ENCODE measurements around the gene ST6GALNAC1.
A peak's percentile ranks its signal among the peaks of the same experiment; 100 is the strongest.
"Not testable (repeated sequence)": the region's sequence is repeated elsewhere in the genome, so short reads cannot be mapped to it uniquely, and the experiment has no call there.

ST6GALNAC1 gene

DNA sequence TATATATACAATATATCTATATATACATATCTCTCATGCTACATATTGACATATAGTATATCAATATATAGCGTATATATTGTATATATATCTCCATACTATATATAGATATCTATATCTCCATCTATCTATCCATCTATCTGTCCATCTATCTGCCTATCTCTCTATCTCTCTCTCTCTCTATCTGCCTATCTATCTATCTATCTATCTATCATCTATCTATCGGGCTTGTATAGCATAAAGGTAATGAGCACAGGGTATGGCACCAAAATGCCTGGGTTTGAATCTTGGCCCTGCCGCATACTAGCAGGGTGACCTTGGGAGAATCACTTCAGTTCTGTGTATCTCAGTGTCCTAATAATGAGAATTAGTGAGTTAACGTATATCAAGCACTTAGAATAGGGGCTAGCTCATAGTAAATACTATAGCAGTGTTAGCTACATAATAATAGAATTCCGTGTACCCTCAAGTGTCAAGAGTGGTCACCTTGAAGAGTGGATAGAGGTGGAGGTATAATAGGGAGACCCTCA, 1.5 kb downstream of the ST6GALNAC1 start:
- no peak for DNase-seq (ENCODE audit: low spot score)

DNA sequence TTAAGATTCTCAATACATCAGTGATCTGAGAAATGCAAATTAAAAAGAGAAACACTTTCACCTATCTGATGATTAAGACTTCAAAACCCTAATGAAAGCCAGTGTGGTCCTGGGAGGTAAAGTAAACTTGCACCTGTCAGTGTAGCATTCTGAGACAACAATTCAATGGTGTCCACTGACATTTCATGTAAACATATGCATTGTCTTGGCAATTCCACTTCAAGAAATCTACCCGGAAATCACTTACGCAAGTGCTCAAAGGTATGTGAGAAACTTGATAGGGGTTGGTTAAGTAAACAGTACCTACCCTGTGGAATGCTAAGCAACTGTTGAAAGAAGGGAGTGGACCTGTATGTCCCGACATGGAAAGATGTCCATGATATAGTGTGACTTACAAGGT, 2.1 kb downstream of the ST6GALNAC1 start:
- peak; percentile 48 for DNase-seq (ENCODE audit: low spot score)

DNA sequence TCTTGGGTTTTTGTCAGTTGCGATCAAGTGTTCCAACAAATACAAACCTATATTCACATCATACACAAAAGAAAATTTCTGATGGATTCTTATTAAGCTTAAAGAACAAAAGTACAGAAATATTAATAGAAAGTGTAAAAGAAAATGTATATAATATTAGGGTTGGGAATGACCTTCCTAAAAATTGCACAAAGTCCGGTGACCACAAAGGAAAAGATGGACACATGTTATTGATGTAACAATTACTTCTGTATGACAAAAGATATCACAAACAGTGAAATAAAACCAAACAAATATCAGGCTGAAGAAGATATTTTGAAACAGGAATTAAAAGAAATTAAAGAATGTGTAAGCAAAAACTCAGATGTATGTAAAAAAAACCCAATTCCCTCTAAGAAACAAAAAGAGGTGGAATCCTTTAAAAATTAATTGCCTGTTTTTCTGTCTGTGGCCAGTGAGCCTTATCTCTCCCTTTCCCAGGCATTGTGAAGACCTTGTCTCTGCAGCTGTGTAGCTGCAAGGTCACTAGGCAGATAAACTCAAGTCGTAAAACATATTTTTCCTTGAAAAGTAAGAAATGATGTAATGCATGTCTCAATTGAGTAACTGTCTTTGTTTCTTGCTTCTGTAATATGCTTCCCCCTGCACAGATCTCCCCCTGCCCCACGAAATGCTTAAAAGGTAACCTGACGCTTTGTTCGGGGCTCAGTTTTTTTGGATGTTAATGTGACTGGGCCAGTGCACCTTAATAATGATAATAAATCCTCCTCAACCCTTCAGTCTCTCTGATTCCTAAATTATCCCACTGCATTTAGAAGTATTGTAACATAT, 2.8 kb downstream of the ST6GALNAC1 start:
- no peak for DNase-seq (ENCODE audit: low spot score)

DNA sequence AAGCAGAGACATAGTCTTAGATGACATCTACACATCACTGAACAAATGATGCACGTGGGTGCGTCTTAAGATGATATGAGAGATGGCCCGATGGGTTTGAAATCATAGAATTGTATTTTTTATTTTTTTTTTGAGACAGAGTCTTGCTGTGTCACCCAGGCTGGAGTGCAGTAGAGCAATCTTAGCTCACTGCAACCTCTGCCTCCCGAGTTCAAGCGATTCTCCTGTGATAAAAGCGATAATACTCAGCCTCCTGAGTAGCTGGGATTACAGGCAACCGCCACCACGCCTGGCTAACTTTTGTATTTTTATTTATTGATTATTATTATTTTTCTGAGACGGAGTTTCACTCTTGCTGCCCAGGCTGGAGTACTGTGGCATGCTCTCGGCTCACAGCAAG, 5.3 kb downstream of the ST6GALNAC1 start:
- DNase-seq (ENCODE audit: low spot score): no peak

DNA sequence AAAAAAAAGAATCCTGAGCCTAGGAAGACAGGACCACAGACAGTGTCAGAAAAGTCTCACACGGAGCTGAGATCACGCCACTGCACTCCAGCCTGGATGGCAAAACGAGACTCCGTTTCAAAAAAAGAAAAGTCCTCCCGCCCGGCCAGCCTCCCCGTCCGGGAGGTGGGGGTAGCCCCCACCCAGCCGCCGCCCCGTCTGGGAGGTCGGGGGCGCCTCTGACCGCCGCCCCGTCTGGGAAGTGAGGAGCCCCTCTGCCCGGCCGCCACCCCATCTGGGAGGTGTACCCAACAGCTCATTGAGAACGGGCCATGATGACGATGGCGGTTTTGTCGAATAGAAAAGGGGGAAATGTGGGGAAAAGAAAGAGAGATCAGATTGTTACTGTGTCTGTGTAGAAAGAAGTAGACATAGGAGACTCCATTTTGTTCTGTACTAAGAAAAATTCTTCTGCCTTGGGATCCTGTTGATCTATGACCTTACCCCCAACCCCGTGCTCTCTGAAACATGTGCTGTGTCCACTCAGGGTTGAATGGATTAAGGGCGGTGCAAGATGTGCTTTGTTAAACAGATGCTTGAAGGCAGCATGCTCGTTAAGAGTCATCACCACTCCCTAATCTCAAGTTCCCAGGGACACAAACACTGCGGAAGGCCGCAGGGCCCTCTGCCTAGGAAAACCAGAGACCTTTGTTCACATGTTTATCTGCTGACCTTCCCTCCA, 6.9 kb downstream of the ST6GALNAC1 start:
- DNase-seq (ENCODE audit: low spot score): not testable (repeated sequence)

DNA sequence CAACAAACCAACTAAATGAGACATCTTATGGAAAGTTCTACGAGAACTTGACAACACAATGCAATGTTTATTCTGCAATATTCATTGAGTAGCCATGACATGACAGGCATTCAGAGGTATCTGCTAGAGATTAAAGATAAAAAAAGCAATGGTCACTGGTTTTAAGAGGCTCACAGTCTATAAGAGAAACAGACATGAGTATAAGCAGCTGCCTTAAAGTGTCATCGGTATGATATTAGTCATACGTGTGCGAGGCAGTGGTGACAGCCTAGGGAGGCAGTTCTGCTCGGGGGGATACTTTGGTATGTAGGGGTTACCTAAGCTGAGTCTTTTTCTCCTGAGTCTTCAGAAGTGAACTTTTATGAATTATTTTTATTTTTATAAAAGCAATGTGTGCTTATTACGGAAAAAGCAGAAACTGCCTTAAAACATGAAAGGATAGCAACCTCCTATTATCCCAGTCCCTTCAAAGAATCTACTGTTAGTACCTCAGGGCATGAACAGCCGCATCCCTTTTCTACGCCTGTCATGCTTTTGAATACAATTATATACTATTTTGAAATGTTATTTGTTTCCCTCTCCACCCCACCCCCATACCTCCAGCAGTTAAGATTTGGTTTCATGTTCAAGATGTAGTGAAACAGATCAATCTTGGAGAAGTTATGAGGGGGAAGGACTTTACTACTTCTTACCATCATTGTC, 7.7 kb downstream of the ST6GALNAC1 start:
- DNase-seq (ENCODE audit: low spot score): no peak

DNA sequence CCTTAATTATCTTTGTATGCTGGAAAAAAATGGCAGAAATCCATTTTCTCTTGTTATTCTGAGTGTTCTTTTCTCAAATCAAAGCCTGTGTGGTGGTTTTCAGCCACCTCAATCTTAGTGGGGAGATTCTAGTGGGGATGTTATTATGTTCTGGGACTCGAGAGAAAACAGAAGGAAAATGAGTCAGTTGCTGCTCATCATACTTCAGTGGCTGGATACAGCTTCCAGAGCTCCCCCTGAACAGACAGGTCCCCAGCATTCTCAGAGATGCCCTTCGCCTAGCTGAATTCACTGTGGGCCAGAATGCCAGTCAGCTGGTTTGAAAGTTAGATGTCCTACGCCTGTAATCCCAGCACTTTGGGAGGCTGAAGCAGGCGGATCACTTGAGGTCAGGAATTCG, 8.5 kb downstream of the ST6GALNAC1 start:
- no peak for DNase-seq (ENCODE audit: low spot score)

DNA sequence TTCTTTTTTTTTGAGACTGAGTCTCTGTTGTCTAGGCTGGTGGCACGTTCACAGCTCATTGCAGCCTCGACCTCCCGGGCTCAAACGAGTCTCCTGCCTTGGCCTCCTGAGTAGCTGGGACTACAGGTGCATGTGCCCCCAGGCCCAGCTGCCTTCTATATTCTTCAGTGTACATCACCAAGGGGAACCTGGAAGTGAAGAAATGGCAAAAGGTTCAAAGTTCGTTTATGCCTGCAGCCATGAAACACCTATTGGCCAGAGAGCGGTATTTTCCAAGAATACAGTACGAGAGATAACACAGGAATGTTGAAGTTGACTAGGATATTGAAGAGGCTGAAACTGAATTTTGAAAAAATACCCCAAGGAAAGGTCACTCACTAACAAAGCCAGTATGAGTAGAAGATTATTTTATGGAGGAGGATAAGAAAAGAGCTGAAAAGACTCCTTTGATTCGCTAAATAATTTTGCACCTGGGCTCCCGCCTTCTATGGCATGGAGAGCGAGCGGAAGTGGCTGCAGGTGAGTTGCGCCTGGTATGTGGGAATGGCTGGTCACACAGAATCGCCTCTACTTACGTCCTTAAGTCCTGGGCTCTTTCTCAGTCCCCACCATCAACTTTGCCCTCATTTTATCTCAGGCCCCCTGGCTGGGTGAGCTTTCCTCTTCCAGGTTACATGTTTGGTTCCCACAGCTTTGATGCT, 9.8 kb downstream of the ST6GALNAC1 start:
- DNase-seq (ENCODE audit: low spot score): no peak

DNA sequence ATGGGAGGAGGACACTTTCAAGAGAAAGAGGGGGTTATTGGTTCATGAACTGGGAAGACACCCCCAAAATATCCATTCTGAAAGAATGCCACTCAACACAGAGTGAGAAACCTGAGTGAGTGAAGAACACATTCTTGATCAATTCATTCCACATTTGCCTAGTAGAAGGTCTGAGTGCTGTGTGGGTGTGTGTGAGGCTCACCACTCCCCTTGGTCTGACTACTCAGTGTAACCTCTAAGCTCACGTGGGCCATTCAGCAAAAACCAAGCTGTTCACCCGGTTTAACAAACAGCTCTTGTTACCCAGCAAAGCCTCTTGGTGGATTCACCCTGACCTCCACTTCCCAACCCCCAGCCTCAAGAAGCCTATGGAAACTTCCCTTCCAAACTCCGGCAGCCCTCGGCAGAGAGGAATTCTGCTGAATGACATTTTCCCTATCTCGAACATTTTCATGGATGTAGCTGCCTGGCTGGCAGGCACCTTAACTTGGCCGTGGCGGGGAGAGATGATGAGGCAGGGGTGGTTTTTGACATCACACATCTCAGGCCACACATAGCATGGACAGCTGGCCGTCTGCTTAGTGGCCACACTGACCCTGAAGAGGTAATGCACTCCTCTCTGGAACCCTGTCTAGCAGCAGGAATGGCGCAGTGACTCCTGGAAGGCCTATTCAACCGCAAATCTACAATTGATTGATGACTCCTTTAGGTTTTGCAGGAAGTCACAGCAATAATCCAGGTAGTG, 11.6 kb downstream of the ST6GALNAC1 start:
- DNase-seq (ENCODE audit: low spot score): no peak

DNA sequence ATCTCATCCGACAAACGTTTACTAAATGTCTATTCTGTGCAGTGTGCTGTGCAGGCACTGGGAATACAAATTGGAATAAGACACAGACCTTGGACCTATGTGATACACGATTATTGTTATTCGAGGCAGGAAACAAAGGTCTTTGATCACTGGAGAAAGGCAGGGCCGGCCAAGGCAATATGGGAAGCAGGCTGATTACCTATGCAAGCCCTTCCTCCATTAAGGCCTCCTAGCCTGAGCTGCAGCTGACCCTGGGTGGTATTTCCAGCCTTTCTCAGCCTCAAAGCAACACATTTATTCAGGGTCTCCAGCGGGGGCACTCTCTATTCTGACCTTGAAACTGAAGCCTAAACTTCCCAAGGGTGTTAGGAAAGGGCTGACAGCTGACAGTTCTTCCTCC, 13.4 kb downstream of the ST6GALNAC1 start:
- DNase-seq (ENCODE audit: low spot score): no peak

DNA sequence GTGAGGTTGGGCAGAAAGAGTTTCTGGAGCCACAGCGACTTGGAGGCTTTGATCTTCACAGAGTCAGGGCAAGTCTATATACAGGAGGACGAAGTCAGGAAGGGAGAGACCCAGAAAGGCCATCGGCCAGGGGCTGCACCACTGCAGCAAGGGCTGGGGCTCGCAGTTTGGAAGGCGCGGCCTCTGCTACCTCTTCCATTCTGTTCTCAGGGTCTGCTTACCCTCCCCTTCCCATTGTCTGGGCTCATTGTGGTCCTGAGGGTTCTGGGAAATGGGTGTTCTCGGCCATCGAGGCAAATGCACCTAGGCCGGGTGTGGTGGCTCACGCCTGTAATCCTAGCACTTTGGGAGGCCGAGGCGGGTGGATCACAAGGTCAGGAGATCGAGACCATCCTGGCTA, 16.0 kb downstream of the ST6GALNAC1 start:
- no peak for DNase-seq (ENCODE audit: low spot score)

DNA sequence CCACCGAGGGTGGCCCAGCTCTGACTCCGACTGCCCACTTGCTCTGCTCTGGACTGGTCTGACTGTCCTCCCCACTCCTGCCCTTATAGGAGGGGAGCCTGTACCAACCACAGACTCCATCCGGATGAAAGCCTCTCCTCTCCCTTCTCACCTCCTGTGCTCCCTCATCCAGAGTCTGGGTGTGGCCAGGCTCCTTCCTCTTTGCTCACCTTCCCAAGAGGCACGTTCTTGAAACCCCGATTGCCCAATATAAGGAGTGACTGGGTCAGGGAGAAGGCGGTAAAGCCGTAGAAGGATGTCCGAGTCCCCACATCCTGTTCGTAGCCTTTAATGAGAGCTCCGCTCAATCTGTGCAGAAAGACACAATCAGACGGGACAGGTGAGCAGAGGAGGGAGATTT, 17.1 kb downstream of the ST6GALNAC1 start:
- no peak for DNase-seq (ENCODE audit: low spot score)

DNA sequence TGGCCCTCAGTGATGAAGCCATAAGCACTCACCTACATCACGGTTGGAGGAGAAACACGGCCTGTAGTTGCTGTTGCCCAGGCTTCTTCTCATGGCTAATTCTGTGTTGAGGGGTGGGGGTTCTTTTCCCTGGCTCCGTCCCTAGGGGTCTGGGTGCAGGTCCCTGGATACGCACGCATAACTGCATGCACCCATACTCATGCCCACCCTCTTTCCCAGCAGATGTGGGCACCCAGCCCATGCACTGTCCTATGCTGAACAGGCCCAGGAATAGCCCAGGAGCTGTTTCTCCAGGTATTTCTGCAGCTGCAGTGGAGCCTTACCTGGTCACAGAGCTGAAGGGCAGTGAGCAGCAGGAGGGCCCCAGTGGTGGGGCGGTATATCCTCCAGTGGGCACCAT, 18.1 kb downstream of the ST6GALNAC1 start:
- DNase-seq (ENCODE audit: low spot score): no peak

DNA sequence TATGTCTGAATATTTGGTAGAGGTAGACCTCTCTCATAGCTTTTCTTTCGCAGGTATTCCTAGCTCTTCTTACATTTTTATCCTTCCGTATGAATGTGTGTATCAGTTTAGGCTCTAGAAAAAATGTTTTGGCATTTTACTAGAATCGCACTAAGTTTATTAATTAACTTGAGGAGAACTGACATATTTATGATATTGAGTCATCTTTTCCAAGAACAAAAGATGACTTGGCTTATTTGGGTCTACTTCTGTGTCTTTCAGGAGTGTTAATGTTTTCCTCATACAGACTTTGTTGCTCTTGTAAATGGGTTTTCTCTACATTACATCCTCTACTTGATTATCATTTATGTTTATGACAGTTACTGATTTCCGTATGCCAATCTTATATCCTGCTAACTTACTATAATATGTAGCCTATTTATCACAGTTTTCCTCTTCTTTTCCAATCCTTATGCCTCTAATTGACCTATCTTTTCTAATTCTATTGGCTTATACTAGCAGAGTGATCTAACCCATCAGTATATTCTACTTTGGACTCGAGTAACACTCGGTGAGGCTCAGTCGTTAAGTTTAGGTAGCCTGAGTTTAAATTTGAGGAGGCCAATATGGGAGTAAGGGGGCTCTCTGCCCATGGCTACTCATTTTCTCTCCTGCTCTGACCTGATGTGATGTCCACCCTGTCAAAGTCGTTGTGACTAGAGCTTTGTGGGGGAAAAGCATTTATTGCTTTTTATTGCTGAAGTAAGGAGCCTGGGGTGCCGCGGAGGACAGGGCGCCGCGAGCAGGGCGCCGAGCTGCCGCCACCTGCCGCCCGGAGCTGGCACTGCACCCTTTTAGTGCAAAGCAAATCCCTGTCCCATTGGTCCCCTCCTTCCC, 20.0 kb downstream of the ST6GALNAC1 start:
- DNase-seq (ENCODE audit: low spot score): peak; percentile 78

DNA sequence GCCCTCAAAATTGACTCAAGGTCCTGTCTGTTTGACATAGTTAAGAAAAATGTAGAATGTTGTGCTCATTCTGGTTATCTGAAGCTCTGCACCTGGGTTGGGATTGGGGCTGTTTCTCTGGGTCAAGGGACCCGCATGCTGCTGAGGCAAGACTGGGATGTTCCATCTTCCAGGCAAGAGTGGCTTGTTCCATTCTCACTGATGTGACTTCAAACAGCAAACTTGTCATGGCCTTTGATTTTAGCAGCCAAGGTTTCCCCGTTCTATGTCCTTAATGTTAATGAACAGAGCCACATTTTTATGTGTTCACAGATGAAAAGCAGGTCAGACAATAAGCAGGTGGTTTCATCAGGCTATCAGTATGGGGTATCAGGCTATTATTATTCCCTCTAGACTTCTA, 25.7 kb downstream of the ST6GALNAC1 start:
- no peak for DNase-seq (ENCODE audit: low spot score)

DNA sequence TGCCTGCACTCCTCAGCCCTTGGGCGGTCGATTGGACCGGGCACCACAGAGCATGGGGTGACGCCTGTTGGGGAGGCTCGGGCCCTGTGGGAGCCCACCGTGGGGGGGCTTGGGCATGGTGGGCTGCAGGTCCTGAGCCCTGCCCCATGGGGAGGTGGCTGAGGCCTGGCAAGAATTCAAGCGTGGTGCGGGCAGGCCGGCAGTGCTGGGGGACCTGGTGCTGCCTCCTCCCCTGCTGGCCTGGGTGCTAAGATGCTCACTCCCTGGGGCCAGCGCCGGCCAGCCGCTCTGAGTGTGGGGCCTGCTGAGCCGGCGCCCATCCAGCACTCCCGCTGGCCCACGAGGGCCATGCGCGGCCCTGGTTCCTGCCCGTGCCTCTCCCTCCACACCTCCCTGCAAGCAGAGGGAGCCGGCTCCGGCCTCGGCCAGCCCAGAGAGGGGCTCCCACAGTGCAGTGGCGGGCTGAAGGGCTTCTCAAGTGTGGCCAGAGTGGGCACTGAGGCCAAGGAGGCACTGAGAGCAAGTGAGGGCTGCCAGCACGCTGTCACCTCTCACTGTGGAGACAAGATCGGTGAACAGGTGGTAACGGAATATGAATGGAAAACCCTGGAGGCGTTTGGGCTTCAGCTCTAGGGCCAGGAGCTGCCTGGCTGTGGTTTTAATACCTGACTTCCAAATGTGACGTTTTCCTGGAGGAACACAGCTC, 28.5 kb downstream of the ST6GALNAC1 start:
- DNase-seq (ENCODE audit: low spot score): no peak

DNA sequence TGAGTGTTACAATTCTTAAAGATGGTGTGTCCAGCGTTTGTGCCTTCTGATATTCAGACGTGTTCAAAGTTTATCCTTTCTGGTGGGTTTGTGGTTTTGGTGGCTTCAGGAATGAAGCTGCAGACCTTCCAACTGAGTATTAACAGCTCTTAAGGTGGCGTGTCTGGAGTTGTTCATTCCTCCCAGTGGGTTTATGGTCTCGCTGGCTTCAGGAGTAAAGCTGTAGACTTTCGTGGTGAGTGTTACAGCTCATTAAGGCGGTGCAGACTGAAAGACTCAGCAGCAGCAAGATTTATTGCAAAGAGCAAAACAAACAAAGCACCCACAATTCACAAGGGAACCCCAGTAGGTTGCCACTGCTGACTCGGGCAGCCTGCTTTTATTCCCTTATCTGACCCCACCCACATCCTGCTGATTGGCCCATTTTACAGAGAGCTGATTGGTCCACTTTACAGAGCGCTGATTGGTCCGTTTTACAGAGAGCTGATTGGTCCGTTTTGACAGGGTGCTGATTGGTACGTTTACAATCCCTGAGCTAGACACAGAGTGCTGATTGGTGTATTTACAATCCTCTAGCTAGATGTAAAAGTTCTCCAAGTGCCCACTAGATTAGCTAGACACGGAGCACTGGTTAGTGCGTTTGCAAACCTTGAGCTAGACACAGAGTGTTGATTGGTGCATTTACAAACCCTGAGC, 29.3 kb downstream of the ST6GALNAC1 start:
- DNase-seq (ENCODE audit: low spot score): not testable (repeated sequence)

DNA sequence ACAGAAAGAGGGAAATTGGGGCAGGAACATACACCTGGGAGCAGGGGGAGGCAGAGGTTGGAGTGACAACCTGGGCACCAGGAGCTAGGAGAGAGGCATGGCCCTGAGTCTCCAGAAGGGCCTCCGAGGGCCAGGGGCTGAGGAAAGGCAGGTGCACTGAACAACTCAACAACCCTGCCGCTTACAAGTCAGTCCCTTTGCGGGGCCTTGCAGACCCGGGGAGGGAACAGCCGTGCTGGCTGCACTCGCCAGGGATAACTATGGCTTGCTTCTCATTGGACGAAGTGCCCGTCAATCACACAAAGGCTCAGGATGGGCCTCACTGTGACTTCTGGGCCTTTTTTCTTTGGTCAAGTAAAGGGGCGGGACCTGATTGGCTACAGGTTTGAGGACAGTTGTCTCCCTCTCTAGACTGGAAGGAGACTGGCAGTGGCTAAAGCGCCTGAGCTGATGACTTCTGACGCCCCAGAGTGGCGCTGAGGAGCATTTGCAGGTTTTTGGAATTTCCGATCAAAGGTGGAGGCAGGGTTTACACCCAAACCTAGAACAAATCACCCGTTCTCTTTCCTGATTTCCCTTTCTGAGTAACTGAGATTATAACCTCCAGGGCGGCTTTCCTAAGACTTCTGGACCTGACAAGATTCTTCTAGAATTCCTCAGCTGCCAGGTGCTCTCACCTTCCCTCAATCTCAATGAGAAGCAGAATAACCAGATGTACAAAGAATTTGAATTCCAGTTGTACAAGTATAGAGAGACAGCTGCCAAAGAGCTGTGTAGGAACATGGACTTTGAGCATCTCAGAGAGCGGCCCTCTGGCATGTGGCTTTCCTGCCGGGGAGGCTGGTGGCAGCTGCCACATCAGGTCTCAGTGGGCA, 30.3 kb downstream of the ST6GALNAC1 start:
- DNase-seq (ENCODE audit: low spot score): no peak

Data from LoVo (cell line).